Measurements from ENCODE around the gene B3GNT9.

Gene B3GNT9

GRCh38 chr16:67150833-67151396, at the start of gene B3GNT9:
B3GNT9 (minus strand) TSS chr16:67150998; CDS start chr16:67150485, 513 bp downstream.
- peak; percentile 86 for DNase-seq (ENCODE audit: low spot score)

GRCh38 chr16:67200491-67200890, 49.7 kb upstream of the B3GNT9 start:
- no peak for DNase-seq (ENCODE audit: low spot score)

GRCh38 chr16:67199808-67200198, 49.0 kb upstream of the B3GNT9 start:
- DNase-seq (ENCODE audit: low spot score), result no peak

- no peak for DNase-seq (ENCODE audit: low spot score)
These were observed 48.4 kb upstream of the B3GNT9 start, which contains the start of gene ELMO3 for GRCh38 chr16:67199011-67199807. ELMO3 (plus strand) TSS chr16:67199131; CDS start chr16:67199327, 196 bp downstream.

- DNase-seq (ENCODE audit: low spot score), result peak; percentile 79
These were observed 47.5 kb upstream of the B3GNT9 start for GRCh38 chr16:67198238-67198734.

GRCh38 chr16:67197704-67198103, 46.9 kb upstream of the B3GNT9 start:
- no peak for DNase-seq (ENCODE audit: low spot score)

GRCh38 chr16:67196881-67197280, 46.1 kb upstream of the B3GNT9 start:
- no peak for DNase-seq (ENCODE audit: low spot score)

- no peak for DNase-seq (ENCODE audit: low spot score)
These were observed 44.9 kb upstream of the B3GNT9 start for GRCh38 chr16:67195676-67196075.

GRCh38 chr16:67194260-67194659, 43.5 kb upstream of the B3GNT9 start:
- DNase-seq (ENCODE audit: low spot score), result no peak

- no peak for DNase-seq (ENCODE audit: low spot score)
These were observed 42.7 kb upstream of the B3GNT9 start for GRCh38 chr16:67193536-67193935.

GRCh38 chr16:67192781-67193361, 42.1 kb upstream of the B3GNT9 start:
- DNase-seq (ENCODE audit: low spot score), result no peak

GRCh38 chr16:67191995-67192681, 41.3 kb upstream of the B3GNT9 start, which contains the start of gene E2F4:
E2F4 (plus strand) TSS chr16:67192155; CDS start chr16:67192228, 73 bp downstream.
- peak; percentile 95 for DNase-seq (ENCODE audit: low spot score)

GRCh38 chr16:67191411-67191994, 40.7 kb upstream of the B3GNT9 start:
- DNase-seq (ENCODE audit: low spot score), result no peak

- no peak for DNase-seq (ENCODE audit: low spot score)
These were observed 39.9 kb upstream of the B3GNT9 start for GRCh38 chr16:67190448-67191399.

GRCh38 chr16:67190041-67190440, 39.2 kb upstream of the B3GNT9 start, which contains the start of gene EXOC3L1:
EXOC3L1 (minus strand) TSS chr16:67190136; CDS start chr16:67189676, 460 bp downstream.
- DNase-seq (ENCODE audit: low spot score), result no peak

- DNase-seq (ENCODE audit: low spot score), result no peak
These were observed 38.0 kb upstream of the B3GNT9 start for GRCh38 chr16:67188798-67189197.

GRCh38 chr16:67188323-67188722, 37.5 kb upstream of the B3GNT9 start:
- no peak for DNase-seq (ENCODE audit: low spot score)

- no peak for DNase-seq (ENCODE audit: low spot score)
These were observed 36.5 kb upstream of the B3GNT9 start for GRCh38 chr16:67187175-67187890.

- no peak for DNase-seq (ENCODE audit: low spot score)
These were observed 35.8 kb upstream of the B3GNT9 start for GRCh38 chr16:67186550-67186950.

GRCh38 chr16:67185651-67186134, 34.9 kb upstream of the B3GNT9 start:
- no peak for DNase-seq (ENCODE audit: low spot score)

Measured in D341Med (cell line).